ENCODE measurements around the gene TMEM115. TPM values are rescaled to one million over a fixed set of nuclear protein-coding genes. Genes with fewer than 3 reads are reported as not detected.

TMEM115 gene
- total and polyA plus RNA-seq, 2 donors (not counting 3 experiments of a cell fraction or from before 2014, with no cell fraction given): 44.7 to 65.5 TPM

GRCh38 chr3:50401978-50402595, 42.8 kb upstream of the TMEM115 start:
- Histone ChIP-seq H3K36me3 (ENCODE audit: control insufficient read depth in 2 of 2, extremely low read depth in 1 of 2, insufficient read depth in 2 of 2, low read length in 2 of 2) (no peaks in the 10 kb centered on the region), H3K27ac (ENCODE audit: insufficient read depth, low read depth, low read length) (no peak overlapping the region), H3K9me1 (replicated peaks; ENCODE audit: control insufficient read depth, extremely low read depth, insufficient read depth, low read length) (no peaks in the 10 kb centered on the region), H3K9ac (replicated peaks; ENCODE audit: extremely low read depth, insufficient read depth, low read length) (no peak overlapping the region), H3K79me2 (ENCODE audit: control insufficient read depth, insufficient read depth, low read length) (no peaks in the 10 kb centered on the region), H4K20me1 (replicated peaks; ENCODE audit: control insufficient read depth, extremely low read depth, insufficient read depth, low read length) (no peaks in the 10 kb centered on the region), H3K4me3 (replicated peaks in 1 of 3; ENCODE audit: insufficient read depth in 1 of 3, low read depth in 1 of 3, low read length in 3 of 3) (no peak overlapping the region), H3K4me2 (ENCODE audit: insufficient read depth, low read length) (no peak overlapping the region), H3K27me3 (ENCODE audit: control insufficient read depth in 2 of 2, insufficient read depth in 2 of 2, low read length in 2 of 2) (no peaks in the 10 kb centered on the region), H3K4me1 (ENCODE audit: control insufficient read depth, extremely low read depth, insufficient read depth, low read length) (no peaks in the 10 kb centered on the region), H3K9me3 (replicated peaks; ENCODE audit: control insufficient read depth, insufficient read depth, low read length) (no peaks in the 10 kb centered on the region), H2AFZ (ENCODE audit: low read depth, low read length) (no peak overlapping the region)
- FAIRE-seq (no peak), DNase-seq (ENCODE audit: low read depth, low spot score) (no peak)
- POLR2A ChIA-PET: no interaction called here
- dilution Hi-C loops (cut with MboI; ENCODE audit: extremely low pct_ligation_motif_present, low sequenced_read_pairs) (no loop called here), intact Hi-C loops (cut with micrococcal nuclease) (no loop called here)
- BruUV-seq (replicated peaks): no TSS peak
- CTCF ChIA-PET: interaction anchor here (0.6 to 1.0 kb wide), 2 partner anchors 12 to 141 kb away, joined by 4 read pairs; no protein-coding TSS in a partner anchor
- TF ChIP-seq FOS (IDR thresholded peaks at IDR 0.05; ENCODE audit: borderline replicate concordance, insufficient read depth, low read length) (no peak), GATA2 (IDR thresholded peaks at IDR 0.05; ENCODE audit: insufficient read depth, insufficient read length, low read depth, low read length) (no peak), MYC (IDR thresholded peaks at IDR 0.05; ENCODE audit: low read depth, low read length) (no peak), CTCF (IDR thresholded peaks at IDR 0.05; ENCODE audit: extremely low read depth in 1 of 2, insufficient read depth in 1 of 2, low read depth in 1 of 2, low read length in 2 of 2) (no peak)

- no peak for TF ChIP-seq CTCF (IDR thresholded peaks at IDR 0.05; ENCODE audit: extremely low read depth in 1 of 2, insufficient read depth in 1 of 2, low read depth in 1 of 2, low read length in 2 of 2)
- TF ChIP-seq POLR2AphosphoS5 (IDR thresholded peaks at IDR 0.05; ENCODE audit: insufficient read depth, low read depth, low read length): no peak
- TF ChIP-seq GATA2 (IDR thresholded peaks at IDR 0.05; ENCODE audit: insufficient read depth, insufficient read length, low read depth, low read length): no peak
- no peak for TF ChIP-seq POLR2A (IDR thresholded peaks at IDR 0.05; ENCODE audit: low read depth, low read length)
- no peak for TF ChIP-seq EZH2 (IDR thresholded peaks at IDR 0.05; ENCODE audit: borderline replicate concordance, low read depth, low read length, severe bottlenecking)
- no peak for TF ChIP-seq MAX (IDR thresholded peaks at IDR 0.05; ENCODE audit: insufficient read depth, insufficient read length)
- no peak for TF ChIP-seq FOS (IDR thresholded peaks at IDR 0.05; ENCODE audit: borderline replicate concordance, insufficient read depth, low read length)
- TF ChIP-seq MYC (IDR thresholded peaks at IDR 0.05; ENCODE audit: low read depth, low read length): no peak
- TF ChIP-seq JUN (IDR thresholded peaks at IDR 0.05; ENCODE audit: borderline replicate concordance, insufficient read depth, insufficient read length, low read depth): no peak
- FAIRE-seq (no peak), DNase-seq (ENCODE audit: low read depth, low spot score) (no peak)
- no peaks in the 10 kb centered on the region for H3K4me1 ChIP-seq (ENCODE audit: control insufficient read depth, extremely low read depth, insufficient read depth, low read length)
- H3K79me2 ChIP-seq (ENCODE audit: control insufficient read depth, insufficient read depth, low read length): no peaks in the 10 kb centered on the region
- no peaks in the 10 kb centered on the region for H4K20me1 ChIP-seq (replicated peaks; ENCODE audit: control insufficient read depth, extremely low read depth, insufficient read depth, low read length)
- H3K27ac ChIP-seq (ENCODE audit: insufficient read depth, low read depth, low read length): no peak overlapping the region
- H3K4me3 ChIP-seq (replicated peaks in 1 of 3; ENCODE audit: insufficient read depth in 1 of 3, low read depth in 1 of 3, low read length in 3 of 3): no peak overlapping the region
- intact Hi-C loops (cut with micrococcal nuclease) (no loop called here), dilution Hi-C loops (cut with MboI; ENCODE audit: extremely low pct_ligation_motif_present, low sequenced_read_pairs) (no loop called here)
- ChIA-PET CTCF (interaction anchor here (0.8 to 1.3 kb wide), 2 partner anchors 19 to 146 kb away, joined by 4 read pairs; no protein-coding TSS in a partner anchor), POLR2A (no interaction called here)
- no peak overlapping the region for H3K4me2 ChIP-seq (ENCODE audit: insufficient read depth, low read length)
- no peaks in the 10 kb centered on the region for H3K36me3 ChIP-seq (ENCODE audit: control insufficient read depth in 2 of 2, extremely low read depth in 1 of 2, insufficient read depth in 2 of 2, low read length in 2 of 2)
- no peaks in the 10 kb centered on the region for H3K9me3 ChIP-seq (replicated peaks; ENCODE audit: control insufficient read depth, insufficient read depth, low read length)
- H3K9ac ChIP-seq (replicated peaks; ENCODE audit: extremely low read depth, insufficient read depth, low read length): no peak overlapping the region
- no TSS peak for BruUV-seq (replicated peaks)
- H2AFZ ChIP-seq (ENCODE audit: low read depth, low read length): no peak overlapping the region
- no peaks in the 10 kb centered on the region for H3K9me1 ChIP-seq (replicated peaks; ENCODE audit: control insufficient read depth, extremely low read depth, insufficient read depth, low read length)
- H3K27me3 ChIP-seq (ENCODE audit: control insufficient read depth in 2 of 2, insufficient read depth in 2 of 2, low read length in 2 of 2): no peaks in the 10 kb centered on the region
Observed at GRCh38 chr3:50396502-50396901, 37.2 kb upstream of the TMEM115 start.
